ENCODE measurements around the gene POC1A.
A peak's percentile ranks its signal among the peaks of the same experiment; 100 is the strongest.
"Not testable (repeated sequence)": the region's sequence is repeated elsewhere in the genome, so short reads cannot be mapped to it uniquely, and the experiment has no call there.

POC1A gene

GRCh38 chr3:52184690-52185089 lies 30.5 kb upstream of the POC1A start:
- no peak for DNase-seq (ENCODE audit: low spot score)

GRCh38 chr3:52183786-52184445 lies 29.7 kb upstream of the POC1A start:
- no peak for DNase-seq (ENCODE audit: low spot score)
- no peak for FAIRE-seq

More at GRCh38 chr3:52184690-52185089, 30.5 kb upstream of the POC1A start:
- peak; percentile 50 for FAIRE-seq

GRCh38 chr3:52182691-52183090 lies 28.5 kb upstream of the POC1A start:
- DNase-seq (ENCODE audit: low spot score) (no peak), FAIRE-seq (no peak)

GRCh38 chr3:52182196-52182595 lies 28.0 kb upstream of the POC1A start:
- FAIRE-seq (peak; percentile 17), DNase-seq (ENCODE audit: low spot score) (no peak)

DNA sequence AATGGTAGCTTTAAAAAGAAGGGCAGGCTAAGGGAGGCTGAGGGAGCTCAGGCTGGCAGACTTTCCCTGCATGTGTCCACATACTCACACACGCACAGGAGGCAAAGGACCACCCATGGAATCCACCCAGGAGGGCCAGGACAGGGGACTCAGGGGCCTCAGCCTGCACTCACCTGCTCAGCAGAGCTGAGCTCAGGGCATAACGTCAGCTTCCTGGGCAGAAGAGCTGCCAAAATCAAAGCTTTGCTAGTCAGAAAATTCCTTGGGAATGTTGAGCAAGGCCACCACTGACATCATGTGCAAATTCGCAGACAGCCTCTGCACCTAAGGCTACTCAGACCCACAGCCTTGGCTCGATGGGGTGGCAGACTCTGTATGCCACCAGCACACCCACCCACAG lies 27.3 kb upstream of the POC1A start:
- no peak for DNase-seq (ENCODE audit: low spot score)
- FAIRE-seq, result no peak

- DNase-seq (ENCODE audit: low spot score) (no peak), FAIRE-seq (no peak)
Observed at GRCh38 chr3:52178537-52178936, 24.3 kb upstream of the POC1A start.

- DNase-seq (ENCODE audit: low spot score); FAIRE-seq: not testable (repeated sequence)
Observed at GRCh38 chr3:52178126-52178525, 23.9 kb upstream of the POC1A start.

DNA sequence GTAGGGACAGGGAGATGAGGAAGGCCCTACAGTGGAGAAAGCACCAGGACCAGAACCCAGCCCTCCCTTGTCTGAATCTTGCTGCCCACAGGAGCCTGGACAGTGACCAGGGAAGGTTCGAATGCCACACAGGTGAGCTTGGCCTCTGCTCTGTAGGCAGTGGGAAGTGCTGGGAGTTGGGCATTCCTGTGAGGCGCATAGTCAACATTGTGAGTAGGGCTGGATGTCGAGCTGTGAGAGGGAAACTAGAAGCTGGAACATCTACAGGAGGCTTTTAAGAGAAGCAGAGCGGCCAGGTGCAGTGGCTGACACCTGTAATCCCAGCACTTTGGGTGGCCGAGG lies 23.4 kb upstream of the POC1A start:
- no peak for DNase-seq (ENCODE audit: low spot score)
- FAIRE-seq, result no peak

DNA sequence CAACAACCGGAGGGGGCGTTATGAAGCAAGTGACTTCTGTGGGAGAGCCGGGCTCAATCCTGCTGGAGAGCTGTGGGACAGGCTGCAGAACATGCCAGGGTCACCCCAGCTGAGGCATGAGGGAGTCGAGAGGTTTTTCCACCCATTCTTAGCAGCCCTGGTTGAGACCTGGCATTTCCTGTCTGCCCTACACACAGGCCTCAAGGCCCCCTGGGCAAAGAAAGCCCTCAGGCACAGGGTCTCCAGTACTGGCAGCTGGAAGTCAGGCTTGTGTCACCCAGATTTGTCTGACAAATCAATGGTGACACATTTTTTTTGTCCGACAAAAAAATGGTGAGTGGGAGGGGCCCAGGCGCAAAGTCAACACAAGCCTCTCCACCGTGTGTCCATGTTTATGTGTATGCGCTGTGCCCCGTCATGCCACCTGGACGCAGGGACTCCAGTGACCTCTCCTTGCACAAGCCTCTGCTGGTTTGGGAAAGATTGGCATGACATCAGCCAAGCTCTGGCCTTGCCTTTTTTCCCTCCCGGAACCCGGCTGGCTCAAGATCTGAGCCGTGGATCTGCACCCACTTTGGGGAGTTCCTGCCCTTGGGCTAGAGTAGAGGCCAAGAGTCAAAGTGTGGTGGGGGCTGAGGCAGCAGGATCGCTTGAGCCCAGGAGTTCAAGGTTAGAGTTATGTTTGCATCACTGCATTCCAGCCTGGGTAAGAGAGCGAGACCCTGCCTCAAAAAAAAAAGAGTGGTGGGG lies 22.9 kb upstream of the POC1A start:
- FAIRE-seq (no peak), DNase-seq (ENCODE audit: low spot score) (no peak)

GRCh38 chr3:52176180-52176752 lies 22.0 kb upstream of the POC1A start:
- DNase-seq (ENCODE audit: low spot score) (no peak), FAIRE-seq (no peak)

DNA sequence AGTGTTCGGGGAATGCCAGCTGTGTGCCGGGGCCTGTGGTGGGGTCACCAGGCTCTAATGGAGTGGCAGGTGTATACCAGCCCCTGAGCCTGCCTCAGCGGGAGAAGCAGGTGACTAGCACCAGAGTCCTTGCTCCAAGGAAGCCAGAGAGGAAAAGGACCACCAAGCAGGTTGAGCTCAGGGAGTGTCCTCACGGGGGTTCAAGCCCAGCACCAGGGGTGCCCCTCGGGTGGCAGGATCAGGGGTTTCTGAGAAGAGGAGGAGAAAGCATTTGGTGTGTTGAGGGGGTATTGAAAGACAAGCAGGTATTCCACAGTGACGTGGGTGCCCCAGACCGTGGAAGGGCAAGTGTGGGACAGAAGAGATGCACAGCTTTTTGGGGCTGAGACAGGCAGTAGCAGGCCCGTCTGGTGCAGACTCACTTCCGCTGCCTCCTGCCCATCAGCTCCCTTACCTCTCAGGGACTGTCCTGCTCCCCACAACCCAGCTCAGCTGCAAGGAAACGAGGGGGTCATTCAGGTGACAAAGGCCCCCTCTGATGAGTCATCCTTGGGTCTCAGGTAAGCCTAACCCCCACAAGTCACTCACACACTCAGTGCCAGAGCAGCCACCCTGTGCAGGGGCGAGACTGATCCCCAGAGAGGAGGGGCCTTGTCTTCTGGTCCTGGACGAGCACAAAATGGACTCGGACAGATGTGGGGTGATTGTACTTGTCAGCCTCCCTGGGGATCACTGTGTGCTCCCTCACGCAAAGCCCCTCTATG lies 21.4 kb upstream of the POC1A start:
- no peak for FAIRE-seq

GRCh38 chr3:52174896-52175295 lies 20.7 kb upstream of the POC1A start:
- FAIRE-seq, result no peak
- DNase-seq (ENCODE audit: low spot score), result no peak

More for the DNA sequence above, 21.4 kb upstream of the POC1A start:
- no peak for DNase-seq (ENCODE audit: low spot score)

DNA sequence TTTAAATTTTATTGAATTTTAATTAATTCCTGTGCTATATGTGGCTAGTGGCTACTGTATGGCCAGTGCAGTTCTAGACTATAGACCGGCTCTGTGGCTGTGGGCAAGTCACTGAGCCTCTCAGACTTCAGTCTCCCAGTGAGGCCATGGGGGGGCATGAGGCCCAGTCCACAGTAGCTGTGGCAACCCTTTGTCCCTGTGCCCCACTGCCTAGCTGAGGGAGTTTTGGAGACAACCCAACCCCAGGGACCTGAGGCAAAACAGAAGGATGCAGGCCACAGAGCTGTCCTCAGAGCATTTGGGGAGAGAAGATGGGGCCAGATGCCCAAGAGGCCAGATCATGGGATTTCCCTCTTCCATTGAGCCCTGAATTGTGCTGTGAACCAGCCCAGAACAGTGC lies 18.9 kb upstream of the POC1A start:
- FAIRE-seq (no peak), DNase-seq (ENCODE audit: low spot score) (no peak)

GRCh38 chr3:52172262-52172757 lies 18.1 kb upstream of the POC1A start:
- no peak for FAIRE-seq
- DNase-seq (ENCODE audit: low spot score), result no peak

GRCh38 chr3:52171514-52172261 lies 17.5 kb upstream of the POC1A start:
- no peak for DNase-seq (ENCODE audit: low spot score)
- FAIRE-seq, result peak; percentile 70

DNA sequence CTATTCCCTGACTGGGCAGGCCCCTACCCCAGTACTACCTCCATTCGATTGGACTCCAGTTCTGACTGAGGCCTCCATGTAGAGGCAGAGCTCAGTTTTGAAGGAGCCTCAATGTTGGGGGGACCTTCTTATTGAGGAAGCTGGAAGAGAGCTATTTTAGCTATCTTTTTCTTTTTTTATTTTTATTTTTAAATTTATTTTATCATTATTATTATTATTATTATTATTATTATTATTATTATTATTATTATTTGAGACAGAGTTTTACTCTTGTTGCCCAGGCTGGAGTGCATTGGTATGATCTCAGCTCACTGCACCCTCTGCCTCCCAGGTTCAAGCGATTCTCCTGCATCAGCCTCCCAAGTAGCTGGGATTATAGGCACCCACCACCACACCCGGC lies 16.0 kb upstream of the POC1A start:
- not testable (repeated sequence) for FAIRE-seq; DNase-seq (ENCODE audit: low spot score)

DNA sequence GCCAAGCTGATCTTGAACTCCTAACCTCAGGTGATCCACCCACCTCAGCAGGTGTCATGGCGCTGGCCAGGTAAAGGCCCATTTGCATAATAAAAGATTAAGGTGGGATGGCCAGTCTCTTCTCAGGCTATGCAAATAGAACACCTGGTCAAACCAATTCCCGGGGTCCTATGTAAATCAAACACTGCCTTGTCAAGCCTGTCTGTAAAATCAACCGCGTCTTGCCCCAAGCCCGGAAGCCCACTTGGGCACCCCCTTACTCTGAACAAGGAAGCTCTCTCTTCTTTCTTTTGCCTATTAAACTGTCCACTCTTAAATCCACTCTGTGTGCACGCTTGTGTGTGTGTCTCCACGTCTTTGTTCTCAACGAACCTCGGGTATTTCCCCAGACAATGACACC lies 13.0 kb upstream of the POC1A start:
- DNase-seq (ENCODE audit: low spot score) (no peak), FAIRE-seq (no peak)

DNA sequence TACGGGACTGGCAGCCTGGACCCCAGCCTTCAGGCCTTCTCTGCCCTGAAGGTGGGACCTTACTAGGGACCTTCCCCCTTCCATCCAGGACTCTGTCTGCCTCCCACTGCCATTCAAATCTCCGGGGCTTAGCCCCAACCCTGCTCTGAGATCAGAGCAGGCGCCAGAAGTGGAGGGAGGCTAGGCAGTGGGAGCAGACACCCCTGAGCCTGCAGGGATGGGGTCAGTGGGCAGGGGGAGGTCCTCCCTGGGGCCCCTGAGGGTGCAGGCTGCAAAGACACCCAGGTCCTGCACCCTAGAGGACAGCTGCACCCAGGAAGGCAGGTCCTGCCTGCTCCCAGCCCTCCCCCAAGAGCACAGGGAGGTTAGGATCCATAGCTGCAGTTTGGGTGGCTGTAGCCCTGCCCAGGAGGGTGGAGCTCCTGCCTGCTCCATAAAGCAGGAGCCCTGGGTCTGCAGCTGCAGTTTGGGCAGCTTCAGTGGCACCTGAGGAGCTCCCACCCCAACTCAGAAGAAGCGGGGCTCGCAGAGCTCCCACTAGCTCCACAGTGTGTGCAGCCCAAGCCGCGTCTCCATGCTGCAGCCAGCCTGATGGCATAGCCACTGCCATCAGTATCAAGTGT lies 8.1 kb upstream of the POC1A start:
- no peak for FAIRE-seq

DNA sequence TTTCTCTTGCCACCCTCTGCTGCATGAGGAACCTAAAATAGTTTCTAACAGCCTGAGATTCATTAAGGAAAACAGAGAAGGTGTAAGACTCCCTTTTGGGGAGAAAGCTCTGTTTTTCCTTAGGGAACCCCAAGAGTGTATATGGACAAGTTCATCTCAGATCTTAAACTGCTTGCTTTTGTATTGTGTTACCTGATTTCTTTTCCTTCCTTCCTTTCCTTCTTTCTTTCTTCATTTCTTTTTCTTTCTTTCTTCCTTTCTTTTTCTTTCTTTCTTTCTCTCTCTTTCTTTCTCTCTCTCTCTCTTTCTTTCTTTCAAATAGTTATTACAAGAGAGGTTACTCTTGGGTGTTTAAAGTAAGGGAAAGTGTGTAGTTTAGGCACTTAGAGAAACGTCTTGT lies 5.3 kb upstream of the POC1A start:
- no peak for DNase-seq (ENCODE audit: low spot score)
- no peak for FAIRE-seq

More for the DNA sequence above, 8.1 kb upstream of the POC1A start:
- DNase-seq (ENCODE audit: low spot score), result no peak

DNA sequence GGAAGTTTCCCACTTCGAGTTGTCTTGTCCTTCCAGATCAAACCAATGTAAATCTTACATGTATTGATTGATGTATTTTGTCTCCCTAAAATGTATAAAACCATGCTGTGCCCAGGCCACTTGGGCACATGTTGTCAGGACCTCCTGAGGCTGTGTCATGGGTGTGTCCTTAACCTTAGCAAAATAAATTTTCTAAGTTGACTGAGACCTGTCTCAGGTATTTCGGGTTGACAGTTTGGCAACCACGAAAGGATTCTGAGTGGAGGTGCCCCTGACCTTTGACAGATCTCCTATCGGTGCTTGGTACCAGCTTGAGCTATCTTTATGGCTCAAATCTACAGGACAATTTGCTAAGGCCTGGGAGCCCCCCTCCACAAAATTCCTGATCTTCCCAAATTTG lies 1.7 kb upstream of the POC1A start:
- DNase-seq (ENCODE audit: low spot score) (no peak), FAIRE-seq (no peak)

Data from urothelium cell line (cell line).